Neural progenitor cell (in vitro differentiated cells): ENCODE data around the gene SLC34A1.

Experiments
- EZH2phosphoT487 ChIP-seq: fragments of 200-600 bp; sonication (generic); IDR thresholded peaks from 2 replicates; pipeline ENCODE4 v1.6.1; 2017; ENCODE audit warnings: antibody characterized with exemption
- TF ChIP-seq, protein P1 (sequence below): fragments of 200-600 bp; sonication (generic); IDR thresholded peaks from 2 replicates; pipeline ENCODE4 v1.5.1; 2017; ENCODE audit warnings: antibody characterized with exemption, mild to moderate bottlenecking

DNA sequence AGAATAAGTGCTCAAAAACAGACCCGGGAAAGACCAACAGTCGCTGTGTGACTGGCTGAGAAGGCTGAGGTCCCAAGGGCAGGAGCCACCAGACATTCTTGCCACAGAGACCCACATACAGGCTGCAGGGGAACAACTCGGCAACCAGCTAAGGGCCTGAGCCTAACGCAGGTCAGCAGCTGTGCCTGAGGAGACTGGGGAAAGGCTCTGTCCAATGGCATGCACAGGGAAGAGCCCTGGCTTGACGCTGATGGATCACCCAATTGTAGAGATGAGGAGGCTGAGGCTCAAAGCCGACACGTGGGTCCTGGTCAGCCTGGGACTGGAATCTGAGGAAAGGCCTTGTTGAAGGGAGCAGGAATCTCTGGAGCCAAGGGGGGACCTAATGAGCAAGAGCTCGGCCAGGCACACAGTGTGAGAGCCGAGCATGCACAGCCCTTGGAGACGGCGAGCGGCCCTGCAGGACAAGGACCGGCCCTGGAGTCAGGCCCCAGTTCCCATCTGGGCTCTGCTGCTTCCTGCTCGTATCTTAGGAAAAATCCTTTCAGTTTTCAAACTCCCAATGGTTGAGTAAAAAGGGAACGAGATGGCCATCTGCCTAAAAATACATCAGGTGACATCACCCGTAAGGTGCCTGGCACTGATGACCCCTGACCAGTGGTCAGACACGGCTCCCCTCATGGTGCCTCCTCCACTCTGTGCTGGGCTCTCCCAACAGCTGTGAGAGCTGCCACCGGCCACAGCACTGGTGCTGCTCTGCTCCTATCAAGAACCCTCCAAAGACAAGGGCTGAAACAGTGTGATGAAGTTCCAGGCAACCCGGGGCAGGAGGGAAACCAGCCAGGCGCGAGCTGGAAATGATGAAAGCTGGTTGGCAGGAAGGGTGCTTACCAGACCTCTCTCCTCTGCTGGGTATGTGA, 49.2 kb upstream of the SLC34A1 start:
- TF ChIP-seq, protein P1, sequence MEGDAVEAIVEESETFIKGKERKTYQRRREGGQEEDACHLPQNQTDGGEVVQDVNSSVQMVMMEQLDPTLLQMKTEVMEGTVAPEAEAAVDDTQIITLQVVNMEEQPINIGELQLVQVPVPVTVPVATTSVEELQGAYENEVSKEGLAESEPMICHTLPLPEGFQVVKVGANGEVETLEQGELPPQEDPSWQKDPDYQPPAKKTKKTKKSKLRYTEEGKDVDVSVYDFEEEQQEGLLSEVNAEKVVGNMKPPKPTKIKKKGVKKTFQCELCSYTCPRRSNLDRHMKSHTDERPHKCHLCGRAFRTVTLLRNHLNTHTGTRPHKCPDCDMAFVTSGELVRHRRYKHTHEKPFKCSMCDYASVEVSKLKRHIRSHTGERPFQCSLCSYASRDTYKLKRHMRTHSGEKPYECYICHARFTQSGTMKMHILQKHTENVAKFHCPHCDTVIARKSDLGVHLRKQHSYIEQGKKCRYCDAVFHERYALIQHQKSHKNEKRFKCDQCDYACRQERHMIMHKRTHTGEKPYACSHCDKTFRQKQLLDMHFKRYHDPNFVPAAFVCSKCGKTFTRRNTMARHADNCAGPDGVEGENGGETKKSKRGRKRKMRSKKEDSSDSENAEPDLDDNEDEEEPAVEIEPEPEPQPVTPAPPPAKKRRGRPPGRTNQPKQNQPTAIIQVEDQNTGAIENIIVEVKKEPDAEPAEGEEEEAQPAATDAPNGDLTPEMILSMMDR = no peak
- no peak for TF ChIP-seq EZH2phosphoT487
